CD4-positive, CD25-positive, alpha-beta regulatory T cell (primary cell): Measurements from ENCODE around the gene AMN. TPM values are rescaled to one million over a fixed set of nuclear protein-coding genes. Genes with fewer than 3 reads are reported as not detected.

Experiments used
- ATAC-seq, 2 donors: fragments of 150-1000 bp; cut with Tn5 transposase; one replicate each; pipeline ENCODE4 v1.10.0; 2021; ENCODE audit warnings: low read depth in 2 of 2, moderate number of reproducible peaks in 2 of 2, moderate library complexity in 1 of 2
- DNase-seq, 3 donors: peaks; one replicate each; pipeline versions ENCODE4 v3.0.0 to v3.0.0-alpha.2; 2012 to 2022; ENCODE audit warnings: mixed read lengths in 1 of 3
- H3K27ac ChIP-seq: one replicate; pipeline ENCODE4 v1.7.0; 2013; ENCODE audit warnings: mild to moderate bottlenecking, low read length; ENCODE audit not compliant: insufficient read depth, poor library complexity, severe bottlenecking
- H3K27me3 ChIP-seq: one replicate; pipeline ENCODE4 v1.7.0; 2013; ENCODE audit warnings: low read length; ENCODE audit not compliant: control insufficient read depth, insufficient read depth
- H3K36me3 ChIP-seq: one replicate; pipeline ENCODE4 v1.7.0; 2013; ENCODE audit warnings: mild to moderate bottlenecking, low read length, moderate library complexity; ENCODE audit not compliant: control insufficient read depth, insufficient read depth
- H3K4me1 ChIP-seq: 2 replicates; pipeline ENCODE4 v1.7.0; 2013; ENCODE audit warnings: mild to moderate bottlenecking, low read length; ENCODE audit not compliant: insufficient read depth, control insufficient read depth, poor library complexity, severe bottlenecking
- H3K4me3 ChIP-seq: one replicate; pipeline ENCODE4 v1.7.0; 2013; ENCODE audit warnings: low read depth, mild to moderate bottlenecking, low read length, moderate library complexity
- H3K9me3 ChIP-seq, 2 experiments: 1 replicate in 1 of 2; 2 replicates in 1 of 2; pipeline ENCODE4 v1.7.0; 2013; ENCODE audit warnings: low read length in 2 of 2, mild to moderate bottlenecking in 1 of 2, moderate library complexity in 1 of 2; ENCODE audit not compliant: control insufficient read depth in 2 of 2
- H3K27ac Mint-ChIP-seq, 3 donors: one replicate each; pipeline ENCODE4 v1.8.0; 2020 to 2022; ENCODE audit warnings: mild to moderate bottlenecking in 3 of 3, mixed read lengths in 3 of 3, moderate library complexity in 2 of 3
- H3K27me3 Mint-ChIP-seq: one replicate; pipeline ENCODE4 v1.8.0; 2022; ENCODE audit warnings: mild to moderate bottlenecking, mixed read lengths
- H3K36me3 Mint-ChIP-seq: one replicate; pipeline ENCODE4 v1.8.0; 2020; ENCODE audit warnings: mixed read lengths
- H3K4me1 Mint-ChIP-seq, 4 donors: one replicate each; pipeline ENCODE4 v1.8.0; 2020 to 2022; ENCODE audit warnings: mixed read lengths in 4 of 4, mild to moderate bottlenecking in 1 of 4
- H3K4me3 Mint-ChIP-seq, 4 donors: one replicate each; pipeline ENCODE4 v1.8.0; 2020 to 2022; ENCODE audit warnings: mild to moderate bottlenecking in 4 of 4, mixed read lengths in 4 of 4, moderate library complexity in 3 of 4
- H3K9me3 Mint-ChIP-seq, 7 donors: one replicate each; pipeline ENCODE4 v1.8.0; 2020 to 2022; ENCODE audit warnings: mixed read lengths in 7 of 7, mild to moderate bottlenecking in 3 of 7, moderate library complexity in 2 of 7
- polyA plus RNA-seq, 4 donors: library from polyadenylated mRNA; unstranded; fragments of 300-500 nt; fragmentation: Illumina TruSeq; gene quantifications; one replicate each; pipeline ENCODE4 v1.2.3, GENCODE V29; 2021
- total RNA-seq: library from RNA; stranded (reverse); gene quantifications from one replicate; pipeline ENCODE4 v1.2.3, GENCODE V29; 2022

AMN gene
- total and polyA plus RNA-seq, 5 donors from 2014 or later: 0.24 to 2.2 (median 0.66) TPM; not detected in 1

- no peak overlapping the region for H3K4me3 ChIP-seq
- H3K9me3 ChIP-seq: no peaks in the 10 kb centered on the region
- H3K36me3 ChIP-seq: peaks cover 2% of the 10 kb centered on the region
- Mint-ChIP-seq H3K27ac (peak overlapping the region; percentile 12 to 93 (median 56)), H3K27me3 (no peaks in the 10 kb centered on the region), H3K36me3 (peaks cover 5% of the 10 kb centered on the region), H3K4me1 (peaks cover 0 to 24% (median 8%) of the 10 kb centered on the region in 4 donors), H3K4me3 (peak overlapping the region in 2 of 4 donors; percentile 5 to 39), H3K9me3 (no peaks in the 10 kb centered on the region)
- H3K27ac ChIP-seq: no peak overlapping the region
- no peak for ATAC-seq
- H3K27me3 ChIP-seq: no peaks in the 10 kb centered on the region
- DNase-seq: no peak
- H3K4me1 ChIP-seq: peaks cover 4% of the 10 kb centered on the region
Observed at GRCh38 chr14:102948698-102949061, 26.2 kb downstream of the AMN start.

- H3K27me3 Mint-ChIP-seq: no peaks in the 10 kb centered on the region
- peaks cover 0 to 24% (median 8%) of the 10 kb centered on the region in 4 donors for H3K4me1 Mint-ChIP-seq
- Histone ChIP-seq H3K4me3 (no peak overlapping the region), H3K27me3 (no peaks in the 10 kb centered on the region), H3K4me1 (peaks cover 4% of the 10 kb centered on the region), H3K27ac (no peak overlapping the region), H3K36me3 (peaks cover 2% of the 10 kb centered on the region), H3K9me3 (no peaks in the 10 kb centered on the region)
- peak overlapping the region; percentile 12 to 93 (median 56) for H3K27ac Mint-ChIP-seq
- peak in 2 of 3 donors; percentile 30 to 64 for DNase-seq
- peak overlapping the region in 2 of 4 donors; percentile 5 to 39 for H3K4me3 Mint-ChIP-seq
- peak; percentile 60 to 66 for ATAC-seq
- H3K36me3 Mint-ChIP-seq: peaks cover 5% of the 10 kb centered on the region
- H3K9me3 Mint-ChIP-seq: no peaks in the 10 kb centered on the region
Observed at GRCh38 chr14:102949062-102949800, 26.8 kb downstream of the AMN start.

- Mint-ChIP-seq H3K4me3 (no peak overlapping the region), H3K36me3 (peaks cover 5% of the 10 kb centered on the region), H3K27me3 (no peaks in the 10 kb centered on the region), H3K4me1 (peaks cover 0 to 24% (median 8%) of the 10 kb centered on the region in 4 donors), H3K27ac (peak overlapping the region in 2 of 3 donors; percentile 56 to 93), H3K9me3 (no peaks in the 10 kb centered on the region)
- DNase-seq (no peak), ATAC-seq (no peak)
- no peak overlapping the region for H3K4me3 ChIP-seq
- no peak overlapping the region for H3K27ac ChIP-seq
- H3K27me3 ChIP-seq: no peaks in the 10 kb centered on the region
- peaks cover 4% of the 10 kb centered on the region for H3K4me1 ChIP-seq
- no peaks in the 10 kb centered on the region for H3K9me3 ChIP-seq
- H3K36me3 ChIP-seq: peaks cover 2% of the 10 kb centered on the region
Observed at GRCh38 chr14:102949801-102950451, 27.5 kb downstream of the AMN start.

GRCh38 chr14:102951034-102951433 is 28.6 kb downstream of the AMN start:
- H3K4me1 Mint-ChIP-seq: peaks cover 0 to 24% (median 8%) of the 10 kb centered on the region in 4 donors
- H3K36me3 Mint-ChIP-seq: peaks cover 5% of the 10 kb centered on the region
- H3K27ac ChIP-seq: no peak overlapping the region
- H3K27me3 Mint-ChIP-seq: no peaks in the 10 kb centered on the region
- H3K9me3 ChIP-seq: no peaks in the 10 kb centered on the region
- H3K4me1 ChIP-seq: peaks cover 4% of the 10 kb centered on the region
- DNase-seq: no peak
- no peaks in the 10 kb centered on the region for H3K27me3 ChIP-seq
- no peak overlapping the region for H3K27ac Mint-ChIP-seq
- H3K4me3 Mint-ChIP-seq: no peak overlapping the region
- H3K36me3 ChIP-seq: peaks cover 2% of the 10 kb centered on the region
- no peak overlapping the region for H3K4me3 ChIP-seq
- H3K9me3 Mint-ChIP-seq: no peaks in the 10 kb centered on the region
- no peak for ATAC-seq

GRCh38 chr14:102951799-102952198 is 29.3 kb downstream of the AMN start:
- Mint-ChIP-seq H3K27ac (no peak overlapping the region), H3K27me3 (no peaks in the 10 kb centered on the region), H3K36me3 (peaks cover 5% of the 10 kb centered on the region), H3K4me1 (peaks cover 0 to 21% (median 6%) of the 10 kb centered on the region in 4 donors), H3K4me3 (no peak overlapping the region), H3K9me3 (no peaks in the 10 kb centered on the region)
- Histone ChIP-seq H3K4me3 (no peak overlapping the region), H3K4me1 (peaks cover 4% of the 10 kb centered on the region), H3K27me3 (no peaks in the 10 kb centered on the region), H3K36me3 (peaks cover 2% of the 10 kb centered on the region), H3K9me3 (no peaks in the 10 kb centered on the region), H3K27ac (no peak overlapping the region)
- ATAC-seq (no peak), DNase-seq (no peak)

GRCh38 chr14:102952276-102952675 is 29.8 kb downstream of the AMN start:
- Mint-ChIP-seq H3K36me3 (peaks cover 5% of the 10 kb centered on the region), H3K27ac (no peak overlapping the region), H3K4me3 (peak overlapping the region in 1 of 4 donors; percentile 32), H3K27me3 (no peaks in the 10 kb centered on the region), H3K4me1 (peaks cover 0 to 17% (median 3%) of the 10 kb centered on the region in 4 donors), H3K9me3 (no peaks in the 10 kb centered on the region)
- no peaks in the 10 kb centered on the region for H3K9me3 ChIP-seq
- no peak for ATAC-seq
- DNase-seq: no peak
- no peak overlapping the region for H3K4me3 ChIP-seq
- peaks cover 2% of the 10 kb centered on the region for H3K36me3 ChIP-seq
- H3K27me3 ChIP-seq: no peaks in the 10 kb centered on the region
- peaks cover 4% of the 10 kb centered on the region for H3K4me1 ChIP-seq
- H3K27ac ChIP-seq: no peak overlapping the region

GRCh38 chr14:102953100-102953499 is 30.6 kb downstream of the AMN start:
- Mint-ChIP-seq H3K27me3 (no peaks in the 10 kb centered on the region), H3K27ac (no peak overlapping the region)
- H3K27me3 ChIP-seq: no peaks in the 10 kb centered on the region

More at GRCh38 chr14:102953100-102953499, 30.6 kb downstream of the AMN start:
- no peaks in the 10 kb centered on the region for H3K9me3 ChIP-seq
- no peak overlapping the region for H3K27ac ChIP-seq
- Mint-ChIP-seq H3K4me3 (no peak overlapping the region), H3K9me3 (no peaks in the 10 kb centered on the region), H3K36me3 (peaks cover 8% of the 10 kb centered on the region), H3K4me1 (peaks cover 0 to 12% (median 3%) of the 10 kb centered on the region in 4 donors)
- no peak overlapping the region for H3K4me3 ChIP-seq
- H3K4me1 ChIP-seq: peaks cover 4% of the 10 kb centered on the region
- peaks cover 2% of the 10 kb centered on the region for H3K36me3 ChIP-seq
- DNase-seq: no peak
- no peak for ATAC-seq
